ENCODE data around the gene DSC1.
A peak's percentile ranks its signal among the peaks of the same experiment; 100 is the strongest.
"Not testable (repeated sequence)": the region's sequence is repeated elsewhere in the genome, so short reads cannot be mapped to it uniquely, and the experiment has no call there.

DSC1 gene

DNA sequence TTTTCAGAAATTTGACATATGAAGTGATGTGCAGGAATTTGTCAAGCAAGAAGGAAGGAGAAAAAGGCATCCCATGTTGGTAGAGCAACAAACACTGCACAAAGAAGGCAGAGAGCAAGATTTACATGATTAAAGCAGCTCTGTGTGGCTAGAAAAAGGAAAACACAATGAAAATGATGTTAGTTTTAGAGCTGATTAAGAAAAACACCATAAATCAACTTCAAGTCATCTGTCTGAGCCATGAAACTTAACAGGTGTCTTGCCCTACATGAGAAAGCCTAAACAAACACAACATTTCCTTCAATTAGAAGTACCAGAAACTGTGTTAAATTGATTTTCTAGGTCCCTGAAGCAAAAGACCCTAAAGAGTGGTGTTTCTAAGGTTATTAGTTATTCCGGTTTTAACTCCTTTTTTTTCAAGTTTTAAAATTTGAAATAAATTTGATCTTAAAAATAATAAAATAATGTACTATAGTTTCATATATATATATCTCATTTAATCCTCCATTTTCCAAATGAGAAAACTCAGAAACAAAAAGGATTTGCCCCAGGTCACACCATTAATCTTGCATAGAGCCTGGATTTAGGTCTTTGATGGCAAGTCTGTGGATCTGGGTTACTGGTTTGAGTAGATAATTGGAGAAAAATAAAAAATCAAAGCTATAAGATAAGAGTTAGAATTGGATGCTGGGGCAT is 8.6 kb upstream of the DSC1 start:
- DNase-seq (ENCODE audit: low spot score) = no peak

- no peak for DNase-seq (ENCODE audit: low spot score)
Measured at GRCh38 chr18:31170335-31170734, 7.7 kb upstream of the DSC1 start.

DNA sequence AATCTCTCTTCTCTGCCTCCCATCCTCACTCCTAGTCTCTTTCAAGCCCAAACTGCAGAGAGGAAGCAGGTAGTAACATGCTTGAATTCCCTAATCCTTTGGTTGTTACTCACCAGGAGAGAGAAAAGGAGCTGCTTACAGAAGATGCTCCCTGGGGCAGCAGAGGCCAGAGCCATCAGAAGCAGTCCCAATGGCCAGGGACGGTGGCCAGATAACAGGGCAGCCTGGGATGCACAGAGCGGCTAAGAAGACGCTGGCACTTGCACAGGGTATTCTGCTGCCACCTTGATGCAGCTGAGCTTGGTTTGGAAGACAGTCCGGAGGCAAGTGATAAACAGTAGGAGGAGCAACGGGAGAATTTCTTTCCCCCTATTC is 250 bp downstream of the DSC1 start:
- no peak for DNase-seq (ENCODE audit: low spot score)

DNA sequence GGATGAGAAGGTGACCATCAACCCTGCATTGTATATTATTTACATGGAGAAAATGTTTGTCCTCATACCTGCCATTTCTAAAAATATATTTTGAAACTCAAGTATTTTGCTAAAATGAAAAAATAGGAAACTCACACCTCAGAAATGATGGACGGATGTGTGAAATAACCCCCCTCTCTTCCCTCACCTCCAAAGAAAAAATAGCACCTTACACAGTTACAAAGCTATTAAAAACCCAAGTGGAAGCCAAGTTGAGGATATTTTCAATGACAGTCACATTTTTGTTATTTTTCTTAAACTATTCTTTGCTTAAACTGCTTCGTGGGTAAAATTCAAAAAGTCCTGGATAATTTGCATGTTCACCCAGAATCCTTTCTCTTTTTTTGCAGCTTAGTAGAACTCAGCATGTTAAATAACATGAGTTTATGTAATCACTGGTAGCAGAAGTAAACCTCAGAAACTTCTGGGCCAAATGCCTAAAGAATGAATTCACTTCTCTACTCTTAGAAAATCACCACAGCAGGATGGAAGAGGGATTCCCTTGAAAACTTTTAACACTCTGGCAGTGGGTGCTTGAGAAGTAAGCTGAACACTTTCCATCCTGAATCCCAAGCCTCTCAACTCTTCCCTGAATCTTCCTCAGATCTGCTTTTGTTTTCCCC is 768 bp downstream of the DSC1 start:
- no peak for DNase-seq (ENCODE audit: low spot score)

DNA sequence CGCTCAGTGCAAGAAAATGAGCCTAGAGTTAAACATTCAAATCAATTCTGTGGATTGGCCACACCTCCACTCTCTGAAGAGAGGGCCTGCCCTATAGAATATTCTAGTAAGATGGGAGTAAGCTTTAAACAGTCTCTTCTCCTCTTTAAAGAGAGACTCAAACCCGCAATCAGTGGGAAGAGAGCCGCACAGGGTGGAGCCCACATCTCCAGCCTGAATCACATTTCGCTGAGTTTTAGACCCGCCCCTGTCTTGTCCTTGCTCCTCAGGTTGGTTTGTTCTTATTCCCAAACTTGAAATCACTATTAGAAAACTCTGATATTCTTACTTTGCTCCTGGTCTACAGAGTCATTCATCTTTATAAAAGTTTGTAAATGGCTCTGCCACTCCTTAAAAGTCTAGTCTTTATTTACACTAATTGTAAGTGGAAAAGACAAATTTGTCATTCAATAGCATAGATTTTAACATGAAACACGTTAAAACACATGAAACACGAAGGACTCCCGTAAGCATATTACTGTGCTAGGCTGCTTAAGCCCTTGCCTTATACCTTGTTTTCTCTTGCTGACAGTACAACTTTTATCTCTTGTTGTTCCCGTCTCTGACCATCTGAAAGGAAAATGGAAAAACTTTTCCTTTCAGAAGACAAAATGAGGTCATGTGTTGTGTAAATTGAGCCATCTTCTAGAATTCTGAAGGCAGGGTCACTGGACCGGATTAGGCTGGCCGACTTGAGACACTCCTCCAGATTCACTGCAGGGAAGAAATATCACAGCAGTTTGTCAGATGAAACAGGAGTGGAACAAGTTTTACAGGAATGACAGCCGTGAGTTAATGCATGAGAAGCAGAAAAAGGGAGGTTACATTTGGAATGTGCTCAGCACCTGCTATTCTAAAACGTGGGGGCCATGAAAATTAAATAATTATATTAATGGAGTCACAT is 5.6 kb downstream of the DSC1 start:
- no peak for DNase-seq (ENCODE audit: low spot score)

- DNase-seq (ENCODE audit: low spot score) = no peak
Measured at GRCh38 chr18:31155498-31155897, 7.2 kb downstream of the DSC1 start.

DNA sequence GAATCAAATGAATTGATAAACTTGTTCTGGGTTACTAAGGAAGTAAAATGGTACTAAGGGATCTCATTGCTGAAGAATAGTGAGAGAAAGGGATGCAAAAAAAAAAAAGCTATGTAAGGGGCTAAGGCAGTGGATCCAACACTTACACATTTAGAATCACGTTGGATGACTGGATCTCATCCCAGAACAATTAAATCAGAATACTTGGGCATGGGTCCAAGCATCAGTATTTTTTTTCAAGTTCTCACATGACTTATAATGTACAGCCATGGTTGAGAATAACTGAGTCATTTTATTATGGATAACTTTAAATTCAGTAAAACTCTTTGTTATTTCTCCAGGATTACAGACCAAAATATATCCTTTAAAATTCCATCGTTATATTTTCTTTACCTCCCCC is 8.5 kb downstream of the DSC1 start:
- no peak for DNase-seq (ENCODE audit: low spot score)

- DNase-seq (ENCODE audit: low spot score) = no peak
Measured at GRCh38 chr18:31149351-31149750, 13.3 kb downstream of the DSC1 start.

- DNase-seq (ENCODE audit: low spot score) = no peak
Measured at GRCh38 chr18:31148600-31148999, 14.1 kb downstream of the DSC1 start.

GRCh38 chr18:31146809-31147208 is 15.8 kb downstream of the DSC1 start:
- DNase-seq (ENCODE audit: low spot score) = no peak

DNA sequence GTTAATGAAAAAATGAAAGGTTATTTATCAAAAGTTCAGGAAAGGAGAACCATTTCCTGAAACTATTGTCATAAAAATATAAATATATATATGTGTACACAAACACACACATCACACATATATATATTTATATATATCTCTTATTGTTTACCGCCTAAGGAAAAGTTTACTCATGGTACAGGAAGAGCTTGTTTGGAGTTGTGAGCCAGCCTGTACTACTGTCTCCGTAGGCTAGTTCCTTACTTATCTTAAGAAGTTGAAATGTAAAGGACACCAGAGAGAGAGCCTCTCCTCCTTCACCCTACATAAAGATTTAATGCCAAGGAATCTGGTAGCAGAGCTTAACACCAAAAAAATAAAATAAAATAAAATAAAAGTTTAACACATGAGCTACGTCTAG is 19.6 kb downstream of the DSC1 start:
- DNase-seq (ENCODE audit: low spot score) = no peak

DNA sequence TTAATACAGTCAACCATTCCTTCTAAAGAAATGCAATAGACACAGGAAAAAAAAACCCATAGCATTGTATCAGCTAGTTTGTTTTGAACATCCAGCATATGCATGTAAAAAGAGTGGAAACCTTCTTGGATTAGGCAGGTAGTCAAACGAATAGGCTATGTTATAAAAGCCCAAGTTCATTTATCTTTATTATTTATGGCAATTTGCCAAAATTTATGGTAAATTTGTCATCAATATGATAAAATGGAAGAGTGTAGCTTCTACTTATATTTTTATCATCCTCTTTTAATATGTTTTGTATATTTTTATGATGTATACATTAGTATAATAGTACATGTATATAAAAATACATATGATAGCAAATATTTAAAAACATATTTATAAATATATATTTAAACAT is 23.9 kb downstream of the DSC1 start:
- DNase-seq (ENCODE audit: low spot score) = no peak

- no peak for DNase-seq (ENCODE audit: low spot score)
Measured at GRCh38 chr18:31134988-31135529, 27.6 kb downstream of the DSC1 start.

DNA sequence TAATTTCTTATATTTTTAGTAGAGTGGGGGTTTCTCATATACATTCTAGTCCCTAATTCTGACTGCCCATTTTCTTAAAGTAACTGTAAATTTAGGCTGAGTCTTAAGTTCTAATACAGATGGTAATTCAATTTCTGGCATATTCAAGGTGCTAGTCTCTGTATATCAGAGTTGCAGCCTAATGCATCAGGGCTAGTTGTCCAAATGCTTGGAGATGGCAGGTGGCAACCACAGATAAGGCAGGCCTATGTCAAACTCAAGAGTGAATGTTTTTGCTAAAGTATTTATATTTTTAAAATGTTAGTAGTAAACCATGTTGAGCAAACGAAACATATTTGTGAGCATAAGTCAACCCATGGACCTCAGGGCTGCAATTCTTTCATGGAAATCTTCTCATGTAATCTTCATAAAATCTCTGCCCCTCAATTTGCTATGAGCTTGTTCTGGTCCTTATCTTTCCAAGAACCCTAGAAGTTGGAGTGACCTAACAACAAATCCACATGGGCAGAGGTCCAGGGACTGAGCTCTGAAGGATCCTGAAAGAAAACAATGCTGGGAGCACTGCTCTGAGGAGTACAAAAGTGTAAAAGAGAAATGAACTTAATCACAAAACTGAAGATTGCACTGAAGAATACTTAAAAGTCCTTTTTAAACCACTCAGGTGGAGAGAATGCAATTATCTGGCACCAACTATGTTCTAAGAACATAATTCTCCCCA is 33.1 kb downstream of the DSC1 start:
- DNase-seq (ENCODE audit: low spot score) = no peak

DNA sequence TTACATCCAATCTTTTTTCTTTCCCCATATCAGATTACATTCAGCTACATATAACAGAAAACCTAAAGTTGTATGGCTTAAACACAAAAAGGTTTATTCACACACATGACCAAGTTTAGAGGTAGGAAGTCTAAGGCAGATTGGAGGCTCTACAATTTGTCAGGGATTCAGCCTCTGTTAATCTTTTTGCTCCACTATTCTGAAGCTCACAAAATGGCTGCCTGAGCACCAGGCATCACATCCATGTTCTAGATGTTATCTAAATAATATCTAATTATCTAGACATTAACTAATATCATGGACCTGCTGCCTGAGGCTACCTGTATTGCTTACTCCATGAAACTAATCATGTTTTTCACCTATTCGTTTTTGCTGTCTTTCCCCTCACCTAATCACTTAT is 36.8 kb downstream of the DSC1 start:
- DNase-seq (ENCODE audit: low spot score) = no peak

DNA sequence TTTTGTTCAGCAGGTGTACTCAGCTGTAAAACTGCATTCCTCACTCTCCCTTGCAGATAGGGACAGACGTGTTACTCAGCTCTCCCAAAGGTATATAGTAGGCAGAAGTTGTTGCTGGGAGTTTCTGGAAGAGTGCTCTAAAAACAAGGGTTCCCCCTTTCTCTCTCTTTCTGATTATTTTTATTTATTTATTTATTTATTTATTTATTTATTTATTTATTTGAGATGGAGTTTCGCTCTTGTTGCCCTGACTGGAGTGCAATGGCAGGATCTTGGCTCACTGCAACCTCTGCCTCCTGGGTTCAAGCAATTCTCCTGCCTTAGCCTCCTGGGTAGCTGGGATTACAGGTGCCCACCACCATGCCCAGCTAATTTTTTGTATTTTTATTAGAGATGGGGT is 39.5 kb downstream of the DSC1 start:
- DNase-seq (ENCODE audit: low spot score) = not testable (repeated sequence)

DNA sequence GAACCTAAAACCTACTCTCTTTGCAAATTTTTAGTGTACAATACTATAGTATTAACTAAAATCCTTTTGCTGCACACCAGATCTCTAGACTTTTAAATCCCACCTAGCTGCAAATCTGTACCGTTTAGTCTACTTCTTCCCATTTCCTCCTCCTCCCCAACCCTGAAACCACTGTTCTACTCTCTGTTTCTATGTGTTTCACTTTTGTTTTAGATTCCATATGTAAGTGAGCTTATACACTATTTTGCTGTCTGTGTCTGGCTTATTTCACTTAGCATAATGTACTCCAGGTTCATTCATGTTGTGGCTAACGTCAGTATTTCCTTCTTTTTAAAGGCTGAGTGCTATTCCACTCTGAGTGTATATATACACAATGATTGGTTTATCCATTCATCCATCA is 42.1 kb downstream of the DSC1 start:
- no peak for DNase-seq (ENCODE audit: low spot score)

DNA sequence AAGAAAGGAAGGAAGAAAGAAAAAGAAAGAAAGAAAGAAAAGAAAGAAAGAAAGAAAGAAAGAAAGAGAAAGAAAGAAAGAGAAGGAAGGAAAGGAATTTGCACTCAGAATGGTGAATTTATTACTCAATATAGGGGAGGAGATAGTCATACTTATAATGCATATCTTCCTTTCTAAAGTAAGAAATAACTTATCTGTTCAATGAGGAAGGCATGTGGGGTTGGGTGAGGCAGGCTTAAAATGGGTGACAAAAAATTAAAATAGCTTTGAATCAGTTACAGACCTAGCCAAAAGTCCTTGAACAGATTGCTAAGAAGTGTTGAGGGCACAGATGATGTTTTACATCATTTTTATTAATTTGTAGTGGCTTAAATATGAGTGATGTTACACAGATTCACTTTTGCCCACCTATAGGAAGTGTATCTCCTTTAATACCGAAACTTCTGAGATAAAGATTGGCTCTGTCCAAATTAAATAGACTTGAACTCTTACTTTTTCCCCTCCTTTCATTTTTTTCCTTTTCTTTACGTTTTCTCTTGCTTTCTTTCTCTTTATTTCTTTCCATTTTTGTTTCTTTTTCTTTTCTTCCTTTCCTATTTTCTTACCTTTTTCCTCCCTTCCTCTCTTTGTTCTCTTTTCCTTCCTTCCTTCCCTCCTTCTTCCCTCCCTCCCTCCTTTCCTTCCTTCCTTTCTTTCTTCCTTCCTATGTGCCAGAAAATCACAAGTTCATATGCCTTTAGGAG is 45.6 kb downstream of the DSC1 start:
- DNase-seq (ENCODE audit: low spot score) = no peak

DNA sequence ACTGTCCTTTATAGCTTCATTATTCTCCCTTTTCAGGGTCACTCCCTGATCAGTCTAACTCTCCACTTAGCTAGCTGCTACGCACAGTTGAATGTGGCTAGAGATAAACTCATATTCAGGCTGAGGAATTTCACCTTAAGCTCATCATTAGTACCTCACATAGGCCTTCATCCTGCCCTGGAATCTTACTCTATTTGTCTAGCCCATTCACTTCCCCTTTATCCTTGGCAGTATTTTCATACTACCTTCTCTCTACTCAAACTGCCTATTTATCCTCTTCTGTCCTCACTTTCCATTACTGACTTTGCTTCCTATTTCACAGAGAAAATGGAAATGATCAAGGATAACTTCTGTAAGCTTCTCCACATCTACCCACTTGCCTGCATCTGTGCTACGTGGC is 49.9 kb downstream of the DSC1 start:
- no peak for DNase-seq (ENCODE audit: low spot score)

DNA sequence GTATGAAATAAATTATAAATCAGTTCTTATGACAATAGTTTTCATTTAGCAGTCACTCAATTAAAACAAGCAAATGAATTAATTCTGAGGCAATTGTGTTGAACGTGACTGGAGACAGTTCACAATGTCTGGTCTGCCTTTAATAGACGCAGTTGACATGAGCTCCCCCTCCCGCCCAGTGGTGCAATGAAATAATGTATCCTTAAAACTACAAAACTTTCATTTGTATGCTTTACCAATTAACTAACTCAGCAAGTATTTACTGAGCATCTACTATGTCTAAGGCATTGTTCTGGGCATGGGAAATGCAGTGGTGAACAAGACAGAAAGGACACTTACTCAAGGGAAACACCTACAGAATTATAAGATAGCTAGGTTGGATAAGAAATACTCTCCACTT is 56.9 kb downstream of the DSC1 start:
- DNase-seq (ENCODE audit: low spot score) = no peak

DNA sequence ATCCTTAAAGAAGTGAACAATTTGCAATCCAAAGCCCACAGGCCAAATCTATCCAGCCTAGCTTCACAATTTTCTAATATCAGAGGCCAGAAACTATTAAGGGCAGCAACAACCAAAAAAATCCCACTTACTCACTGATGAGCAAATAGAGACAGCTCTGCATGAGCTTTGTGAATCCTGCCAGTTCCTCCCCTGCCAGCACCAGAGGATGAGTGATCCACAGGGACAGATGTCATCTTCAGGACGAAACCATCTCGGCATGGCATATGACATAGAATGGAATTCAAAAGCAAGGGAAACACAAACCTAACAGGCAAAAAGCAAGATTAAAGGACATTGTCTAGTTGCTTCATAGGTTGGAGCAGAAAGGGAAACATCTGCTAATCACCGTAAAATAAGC is 58.2 kb downstream of the DSC1 start:
- peak; percentile 12 for DNase-seq (ENCODE audit: low spot score)
